GM21576 (cell line): Measurements from ENCODE around the gene SERPINB2.

Source experiments
- ATAC-seq: cut with Tn5 transposase; IDR thresholded peaks from one replicate; pipeline ENCODE4 v1.9.1; 2021; ENCODE audit warnings: mild to moderate bottlenecking, moderate library complexity; ENCODE audit not compliant: unreplicated experiment

SERPINB2 gene

GRCh38 chr18:63888470-63889190 lies 1.1 kb downstream of the SERPINB2 start:
- no peak for ATAC-seq

- no peak for ATAC-seq
These were observed 2.1 kb downstream of the SERPINB2 start for GRCh38 chr18:63889626-63890025.

- ATAC-seq = no peak
These were observed 2.9 kb downstream of the SERPINB2 start for GRCh38 chr18:63890237-63890949.

- peak; percentile 65 for ATAC-seq
These were observed 3.4 kb downstream of the SERPINB2 start for GRCh38 chr18:63890950-63891304.

- ATAC-seq = no peak
These were observed 5.1 kb downstream of the SERPINB2 start for GRCh38 chr18:63892566-63892965.

- no peak for ATAC-seq
These were observed 6.7 kb downstream of the SERPINB2 start for GRCh38 chr18:63894106-63894772.

- no peak for ATAC-seq
These were observed 7.7 kb downstream of the SERPINB2 start for GRCh38 chr18:63895190-63895589.

GRCh38 chr18:63897072-63897471 lies 9.6 kb downstream of the SERPINB2 start:
- no peak for ATAC-seq

- ATAC-seq = no peak
These were observed 11.7 kb downstream of the SERPINB2 start for GRCh38 chr18:63899206-63899605.

- ATAC-seq = no peak
These were observed 16.5 kb downstream of the SERPINB2 start for GRCh38 chr18:63903851-63904570.

- ATAC-seq = no peak
These were observed 17.2 kb downstream of the SERPINB2 start for GRCh38 chr18:63904694-63905093.

- peak; percentile 27 for ATAC-seq
These were observed 17.9 kb downstream of the SERPINB2 start for GRCh38 chr18:63905361-63905760.

GRCh38 chr18:63906056-63906455 lies 18.6 kb downstream of the SERPINB2 start:
- no peak for ATAC-seq

- peak; percentile 73 for ATAC-seq
These were observed 20.2 kb downstream of the SERPINB2 start, which contains the start of gene SERPINB10 for GRCh38 chr18:63907664-63908063. SERPINB10 (plus strand) TSS chr18:63907958; CDS start chr18:63915511, 7,553 bp downstream.

GRCh38 chr18:63908858-63909257 lies 21.4 kb downstream of the SERPINB2 start:
- no peak for ATAC-seq

- ATAC-seq = peak; percentile 52
These were observed 22.4 kb downstream of the SERPINB2 start for GRCh38 chr18:63909870-63910269.

GRCh38 chr18:63917817-63918216 lies 30.3 kb downstream of the SERPINB2 start:
- ATAC-seq = no peak

- ATAC-seq = no peak
These were observed 34.5 kb downstream of the SERPINB2 start for GRCh38 chr18:63922049-63922448.

- no peak for ATAC-seq
These were observed 37.0 kb downstream of the SERPINB2 start for GRCh38 chr18:63924551-63924950.

- ATAC-seq = no peak
These were observed 40.8 kb downstream of the SERPINB2 start for GRCh38 chr18:63928331-63928730.

GRCh38 chr18:63929369-63929768 lies 41.9 kb downstream of the SERPINB2 start:
- peak; percentile 61 for ATAC-seq
